Right hindlimb (tissue), 1 donor: Measurements from ENCODE around the gene ANKFN1.

ENCODE experiments used
- DNase-seq: peaks from one replicate; pipeline ENCODE4 v3.0.0-alpha.2; 2018

ANKFN1 gene

DNA sequence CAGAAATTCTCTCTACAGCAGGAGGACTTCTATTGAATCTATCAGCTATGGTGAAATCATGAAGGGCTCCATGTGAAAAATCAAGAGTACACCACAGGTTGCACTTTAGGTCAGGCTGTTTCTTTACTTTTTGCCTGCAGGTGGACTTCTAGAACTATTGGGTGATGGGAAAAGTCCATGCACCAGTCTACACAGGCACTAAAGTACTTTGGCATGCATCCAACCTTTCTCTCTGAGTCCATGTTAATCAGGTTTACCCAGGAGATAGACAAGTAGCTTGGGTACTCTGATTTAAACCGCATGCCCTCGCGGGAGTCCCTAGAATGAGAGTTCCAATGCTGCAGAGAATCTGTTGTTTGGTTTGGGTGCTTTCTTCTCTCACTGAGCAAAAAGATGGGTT is 9.1 kb upstream of the ANKFN1 start:
- DNase-seq, result no peak

DNA sequence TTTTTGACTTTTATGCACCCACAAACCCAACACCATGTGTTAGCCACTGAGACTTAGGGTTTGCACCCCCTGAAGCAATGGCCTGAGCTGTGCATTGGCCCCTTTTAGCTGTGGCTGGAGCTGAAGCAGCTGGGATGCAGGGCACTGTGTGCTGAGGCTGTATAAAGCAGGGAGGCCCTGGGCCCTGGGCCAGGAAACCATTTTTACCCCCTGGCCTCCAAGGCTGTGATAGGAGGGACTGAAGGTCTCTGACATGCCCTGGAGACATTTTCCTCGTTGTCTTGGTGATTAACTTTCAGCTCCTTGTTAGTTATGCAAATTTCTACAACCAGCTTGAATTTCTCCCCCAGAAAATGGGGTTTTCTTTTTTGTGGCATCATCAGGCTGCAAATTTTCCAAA is 6.7 kb upstream of the ANKFN1 start:
- no peak for DNase-seq

DNA sequence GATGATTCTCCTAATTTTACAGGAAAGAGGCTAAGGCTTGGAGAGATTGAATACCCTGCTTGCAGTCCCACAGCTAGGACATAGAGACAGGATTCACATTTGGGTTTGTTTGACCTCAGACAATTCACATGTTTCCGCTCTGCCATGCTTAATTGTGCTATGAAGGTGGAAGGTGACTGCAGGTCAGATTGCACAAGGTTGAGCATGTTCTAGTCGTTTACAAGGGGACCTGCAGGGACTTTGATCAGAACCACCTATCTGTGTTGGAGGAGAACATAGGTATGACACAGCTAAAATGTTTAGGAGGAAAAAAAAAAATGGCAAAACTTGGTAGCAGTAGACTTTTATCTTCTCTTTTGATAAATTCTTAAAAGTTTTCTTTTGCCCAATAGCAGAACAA is 4.9 kb upstream of the ANKFN1 start:
- no peak for DNase-seq

DNA sequence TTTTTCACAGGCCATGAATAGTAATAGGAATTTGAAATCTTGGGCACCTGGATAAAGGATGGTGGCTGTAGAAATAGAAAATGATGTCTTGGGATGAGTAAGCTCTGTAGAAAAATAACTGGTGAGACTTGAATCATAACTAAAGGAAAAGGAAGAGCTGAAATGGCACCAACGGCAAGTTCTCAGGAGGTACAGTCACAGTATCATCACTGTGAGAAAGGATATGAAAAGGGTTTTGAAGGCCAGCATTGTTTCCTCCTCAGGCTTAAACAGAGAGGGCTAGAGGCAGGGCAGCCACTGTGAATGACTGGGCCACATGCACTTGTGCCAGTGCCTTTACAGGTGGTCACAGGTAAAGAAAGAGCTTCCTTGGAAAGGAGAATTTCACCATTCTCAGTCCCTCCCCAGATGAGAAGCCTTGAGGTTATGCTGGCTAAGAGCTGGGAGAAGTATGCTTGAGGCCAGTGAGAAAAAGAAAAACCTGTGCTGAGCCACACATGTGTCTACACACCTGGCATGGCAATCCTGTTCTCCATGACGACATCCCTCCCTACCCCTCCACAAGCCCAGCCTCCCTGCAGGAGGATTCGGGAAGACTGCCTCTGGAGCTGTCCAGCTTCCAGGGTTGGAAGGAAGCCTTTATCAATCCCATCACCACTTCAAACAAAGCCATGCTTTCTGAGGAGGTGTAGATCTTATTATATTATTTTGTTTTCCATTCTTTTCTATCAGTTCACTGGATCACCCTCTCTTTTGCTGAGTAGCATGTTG is 3.8 kb upstream of the ANKFN1 start:
- DNase-seq, result no peak

DNA sequence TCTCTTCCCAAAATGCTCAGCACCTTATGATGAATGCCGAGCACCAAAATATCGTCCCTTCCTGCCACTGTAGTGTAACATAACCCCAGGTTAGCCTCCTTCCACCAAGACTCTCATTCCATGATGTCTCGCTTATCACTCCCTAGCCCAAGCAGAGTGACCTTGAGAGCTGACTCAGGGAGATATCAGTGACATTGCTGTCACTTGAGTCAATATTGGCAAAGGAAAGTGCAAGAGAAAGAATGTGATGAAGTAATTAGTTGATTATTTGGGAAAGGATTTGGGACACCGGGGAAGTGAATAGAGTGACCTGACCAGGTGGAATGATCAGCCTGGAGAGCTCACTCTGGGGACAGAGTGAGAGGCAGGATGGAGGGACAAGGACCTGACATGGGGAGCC is 2.6 kb upstream of the ANKFN1 start:
- DNase-seq, result no peak

DNA sequence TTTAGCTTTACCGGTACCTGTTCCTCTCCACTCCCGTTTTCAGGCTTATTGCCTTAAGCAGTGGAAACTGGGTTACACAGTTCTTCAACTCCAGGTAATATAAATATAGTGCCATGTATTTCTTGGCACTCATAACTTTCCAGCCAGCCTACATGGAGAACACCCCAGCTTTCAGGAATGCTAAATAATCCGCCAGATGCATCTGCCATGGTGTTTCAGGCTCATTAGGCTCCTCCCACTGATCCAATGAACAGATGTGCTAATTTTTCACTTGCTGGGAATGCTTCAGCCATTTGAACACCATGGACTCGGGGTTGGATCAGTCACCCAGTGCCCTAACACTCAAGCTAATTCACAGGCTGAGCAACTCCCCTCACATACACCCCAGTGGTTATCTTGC is 4.6 kb downstream of the ANKFN1 start:
- DNase-seq, result no peak

DNA sequence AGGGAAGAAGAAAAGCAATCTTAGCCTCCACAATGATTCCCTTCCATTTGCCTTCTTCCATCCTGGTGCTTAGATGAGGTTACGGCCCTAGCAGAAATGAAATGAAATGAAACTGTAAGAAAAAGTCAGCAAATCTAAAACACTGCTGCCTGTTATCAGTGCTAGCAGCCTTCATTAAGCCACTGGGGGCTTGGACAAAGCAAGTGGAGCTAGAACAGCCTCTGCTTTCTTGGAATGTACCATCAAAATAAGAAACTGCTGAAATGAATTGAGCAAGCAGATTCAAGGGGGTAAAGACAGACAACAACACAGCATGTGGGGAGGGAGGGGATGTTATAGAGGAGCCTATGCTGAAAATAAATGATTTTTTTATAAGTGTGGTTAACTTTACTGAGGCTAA is 5.1 kb downstream of the ANKFN1 start:
- no peak for DNase-seq

DNA sequence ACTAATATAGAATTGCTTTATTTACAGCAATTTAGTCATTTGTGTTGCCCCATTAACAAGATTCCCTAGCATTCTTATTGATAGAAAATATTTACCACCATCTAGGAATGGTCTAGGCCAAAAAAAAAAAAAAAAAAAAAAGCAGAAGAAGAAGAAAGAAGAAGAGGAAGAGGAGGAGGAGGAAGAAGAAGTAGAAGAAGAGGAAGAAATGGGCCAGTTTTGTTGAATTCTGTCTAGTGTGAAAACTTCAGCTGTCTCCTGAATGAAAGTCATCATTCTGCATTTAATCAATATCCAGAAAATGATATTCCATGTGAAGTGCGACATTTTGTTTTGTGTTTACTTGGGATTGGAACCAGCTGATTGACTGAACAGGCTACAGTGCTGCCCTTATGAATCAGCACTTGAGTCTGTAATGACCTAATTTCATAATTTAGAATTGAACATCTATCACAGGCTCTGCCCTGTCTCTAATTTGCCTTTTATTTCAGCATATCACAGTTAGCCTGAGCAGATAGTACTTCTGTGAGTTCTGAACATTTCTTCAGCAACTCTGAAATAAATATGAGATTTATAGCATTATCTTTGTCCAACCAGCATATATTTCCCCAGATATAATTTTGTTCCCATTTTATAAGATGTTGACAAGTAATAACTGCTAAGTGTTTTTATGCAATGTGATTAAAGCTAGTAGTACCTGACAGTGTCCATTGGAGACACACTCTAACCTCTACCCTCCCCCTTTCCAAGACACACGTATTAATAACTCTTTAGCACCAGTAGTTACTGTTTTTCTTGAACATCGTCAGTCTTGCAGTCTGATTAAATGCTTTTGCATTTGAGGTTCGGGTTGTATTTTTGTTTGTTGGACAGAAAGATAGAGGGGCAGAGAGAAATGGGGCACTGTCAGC is 5.9 kb downstream of the ANKFN1 start:
- no peak for DNase-seq

DNA sequence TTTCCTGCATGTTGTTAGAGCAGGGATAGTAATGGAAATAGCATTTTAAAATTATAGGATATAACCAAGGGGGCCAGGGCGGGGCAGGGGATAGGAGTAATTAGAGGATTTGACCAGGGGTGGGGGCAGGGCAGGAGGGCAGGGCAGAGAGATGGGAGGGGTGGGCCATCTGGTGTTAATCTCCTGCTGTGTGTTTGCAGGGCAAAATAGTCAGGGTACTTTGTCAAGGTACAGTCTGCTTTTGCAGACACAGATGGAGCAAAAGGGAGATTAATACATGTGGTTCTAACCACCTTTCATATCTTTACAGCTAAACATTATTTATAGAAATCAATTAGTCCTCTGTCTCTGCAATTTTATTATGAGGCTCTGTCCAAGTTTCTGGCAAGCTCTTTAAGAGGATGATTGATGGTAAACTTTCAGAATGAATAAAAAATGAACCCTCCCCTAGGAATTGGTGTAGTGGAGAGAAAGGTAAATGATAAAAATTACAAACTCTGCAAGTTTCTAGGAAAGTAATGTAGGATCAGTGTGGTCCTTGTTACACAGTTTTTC is 6.6 kb downstream of the ANKFN1 start:
- no peak for DNase-seq

DNA sequence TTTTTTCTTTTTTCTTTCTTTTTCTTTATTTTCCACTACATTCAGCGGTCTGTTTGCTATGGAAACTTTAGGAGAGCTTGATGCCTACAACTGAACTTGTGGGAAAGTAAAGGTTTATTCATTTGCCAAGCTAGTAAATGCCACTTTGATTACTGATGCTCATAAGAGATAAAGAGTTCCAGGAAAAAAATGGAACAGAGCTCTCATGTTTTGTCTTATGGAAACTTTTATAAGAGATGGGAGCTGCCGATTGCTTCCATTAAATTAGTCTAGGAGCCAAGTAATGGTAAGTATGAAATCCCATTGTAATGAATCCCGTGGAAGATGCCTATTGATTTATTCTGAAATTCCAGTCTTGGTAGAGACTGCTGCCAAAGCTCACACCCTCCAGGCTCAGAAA is 7.1 kb downstream of the ANKFN1 start:
- DNase-seq, result no peak

DNA sequence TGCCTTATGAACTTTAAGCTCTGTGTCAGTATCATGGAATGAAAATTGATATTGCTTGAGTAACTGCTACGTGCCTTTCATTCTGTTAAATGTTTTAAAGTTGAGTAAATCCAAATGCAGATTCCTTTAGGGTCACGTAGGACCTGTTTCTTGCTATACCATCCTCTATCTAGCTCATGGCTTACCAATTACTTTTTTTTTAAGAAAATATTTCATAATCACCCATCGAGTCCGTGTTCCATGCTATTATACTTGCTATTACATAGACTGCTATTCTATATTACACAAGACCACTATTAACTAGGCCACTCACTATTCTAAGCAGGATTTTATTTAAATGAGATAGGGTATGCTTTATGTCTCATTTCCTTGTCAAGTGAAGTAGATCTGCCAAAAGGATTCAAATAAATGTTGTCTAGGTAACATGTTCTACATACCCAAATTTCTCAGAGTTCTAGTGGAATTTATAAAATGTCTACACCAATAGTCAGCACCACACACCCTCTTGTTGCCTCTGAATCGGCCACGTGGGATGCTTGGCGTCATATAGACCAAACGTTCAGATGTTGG is 11.9 kb downstream of the ANKFN1 start:
- DNase-seq, result no peak

DNA sequence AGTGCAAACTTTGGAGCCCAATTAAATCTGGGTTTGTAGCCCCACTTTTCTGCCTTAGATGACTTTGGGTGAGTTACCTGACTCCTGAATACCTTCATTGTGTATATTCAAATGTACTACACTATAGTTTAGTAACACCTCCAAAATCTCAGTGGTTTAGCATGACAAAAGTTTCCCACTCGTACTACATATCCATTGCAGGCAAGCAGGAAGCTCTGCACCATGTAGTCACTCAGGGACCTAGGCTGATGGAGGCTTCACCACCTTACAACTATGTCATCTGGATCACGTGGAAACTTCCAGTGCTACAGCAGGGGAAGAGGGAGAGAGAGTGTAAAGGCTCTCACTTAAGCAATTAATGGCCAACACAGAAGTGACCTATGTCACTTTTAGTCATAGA is 14.2 kb downstream of the ANKFN1 start:
- DNase-seq, result no peak

DNA sequence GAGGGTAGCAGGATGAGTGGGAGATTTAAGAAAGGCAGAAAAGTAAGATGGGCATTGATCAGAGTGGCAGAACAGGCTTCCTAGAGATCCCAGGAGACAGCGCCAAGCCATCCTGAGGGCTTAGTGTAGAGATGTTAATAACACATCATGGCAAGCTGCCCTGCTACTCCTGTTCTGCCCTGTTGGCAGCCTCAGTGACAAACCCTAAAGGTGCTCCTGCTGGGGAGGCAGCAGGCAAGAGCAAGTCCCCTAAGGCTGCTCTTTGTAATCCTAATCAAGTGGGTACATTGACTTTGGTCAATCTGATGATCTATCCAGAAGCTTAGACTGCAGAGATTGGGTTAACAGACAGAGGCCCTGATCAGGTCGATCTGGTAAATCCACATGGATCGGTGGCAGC is 16.3 kb downstream of the ANKFN1 start:
- DNase-seq, result no peak

DNA sequence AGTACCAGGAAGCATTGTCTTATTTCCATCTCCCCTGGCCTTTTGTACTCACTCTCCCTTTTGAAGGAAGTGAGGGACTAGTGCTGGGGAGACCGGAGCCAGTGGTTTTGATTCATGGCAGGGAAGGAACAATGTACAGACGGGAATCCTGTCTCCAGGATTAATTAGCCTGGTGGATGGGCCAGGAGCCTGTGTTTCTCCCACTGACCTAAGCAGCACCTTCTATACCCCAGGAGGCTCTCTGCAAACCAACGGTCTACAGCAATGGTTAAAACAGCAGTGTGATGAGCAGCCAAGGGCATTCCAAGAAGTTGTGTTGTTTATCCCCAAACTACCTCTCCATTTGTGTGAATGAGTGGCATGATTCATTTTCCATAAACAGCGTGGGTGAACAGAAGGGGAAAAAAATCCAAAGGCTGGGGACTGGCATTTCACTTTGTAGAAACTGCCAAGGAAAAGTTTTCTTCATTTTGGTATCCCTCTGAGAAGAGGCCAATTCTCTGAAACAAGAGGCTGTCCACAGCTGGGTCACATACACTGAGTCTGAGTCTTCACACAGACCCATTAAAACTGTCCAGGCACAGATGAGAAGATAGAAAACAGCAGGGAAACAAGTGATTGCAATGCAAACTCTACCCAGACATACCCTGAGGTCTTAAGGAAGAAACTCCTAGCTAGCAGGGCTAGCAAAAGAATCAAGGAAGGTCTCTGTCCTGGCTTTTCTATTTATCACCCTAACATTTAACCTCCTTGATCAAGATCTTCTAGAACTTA is 18.1 kb downstream of the ANKFN1 start:
- no peak for DNase-seq

DNA sequence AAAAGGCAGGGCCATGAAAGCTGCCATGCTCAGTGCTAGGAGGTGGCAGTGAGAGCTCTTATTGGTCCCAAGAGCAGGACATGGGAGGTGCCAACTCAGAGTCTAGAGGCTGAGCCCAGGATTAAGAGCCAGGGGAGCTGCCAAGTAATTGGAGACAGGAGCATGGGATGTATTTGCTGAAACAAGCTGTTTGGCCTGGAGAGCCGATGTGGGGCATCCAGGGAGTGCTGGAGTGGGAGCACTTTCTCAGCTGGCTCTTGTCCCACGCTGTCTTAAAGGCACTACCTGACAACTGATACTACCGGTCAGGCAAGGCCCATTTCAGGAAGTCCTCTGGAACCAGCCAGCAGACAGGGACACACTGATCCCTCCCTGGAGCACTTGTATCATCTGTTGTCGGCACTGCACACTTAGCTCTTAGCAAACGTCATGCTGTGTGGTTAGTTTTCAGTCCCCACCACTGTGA is 19.3 kb downstream of the ANKFN1 start:
- DNase-seq, result peak; percentile 77

DNA sequence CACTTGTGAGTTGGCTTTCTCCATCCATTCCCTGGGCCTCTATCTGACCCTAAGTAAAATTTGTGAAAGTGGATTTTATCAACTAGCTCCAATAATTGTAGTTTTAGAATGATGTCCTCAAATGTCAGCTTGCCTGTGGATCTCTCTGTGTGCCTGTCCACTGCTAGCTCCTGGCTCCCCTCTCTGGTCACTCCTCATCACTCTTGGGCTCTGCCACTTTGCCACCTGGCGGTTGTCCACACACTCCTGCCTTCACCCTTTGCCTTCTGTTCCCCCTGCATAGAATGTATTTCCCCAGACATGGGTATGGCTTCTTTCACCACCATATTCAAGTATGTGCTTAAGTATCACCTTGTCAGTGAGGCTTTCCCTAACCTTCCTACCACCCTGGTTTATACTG is 19.8 kb downstream of the ANKFN1 start:
- DNase-seq, result no peak

DNA sequence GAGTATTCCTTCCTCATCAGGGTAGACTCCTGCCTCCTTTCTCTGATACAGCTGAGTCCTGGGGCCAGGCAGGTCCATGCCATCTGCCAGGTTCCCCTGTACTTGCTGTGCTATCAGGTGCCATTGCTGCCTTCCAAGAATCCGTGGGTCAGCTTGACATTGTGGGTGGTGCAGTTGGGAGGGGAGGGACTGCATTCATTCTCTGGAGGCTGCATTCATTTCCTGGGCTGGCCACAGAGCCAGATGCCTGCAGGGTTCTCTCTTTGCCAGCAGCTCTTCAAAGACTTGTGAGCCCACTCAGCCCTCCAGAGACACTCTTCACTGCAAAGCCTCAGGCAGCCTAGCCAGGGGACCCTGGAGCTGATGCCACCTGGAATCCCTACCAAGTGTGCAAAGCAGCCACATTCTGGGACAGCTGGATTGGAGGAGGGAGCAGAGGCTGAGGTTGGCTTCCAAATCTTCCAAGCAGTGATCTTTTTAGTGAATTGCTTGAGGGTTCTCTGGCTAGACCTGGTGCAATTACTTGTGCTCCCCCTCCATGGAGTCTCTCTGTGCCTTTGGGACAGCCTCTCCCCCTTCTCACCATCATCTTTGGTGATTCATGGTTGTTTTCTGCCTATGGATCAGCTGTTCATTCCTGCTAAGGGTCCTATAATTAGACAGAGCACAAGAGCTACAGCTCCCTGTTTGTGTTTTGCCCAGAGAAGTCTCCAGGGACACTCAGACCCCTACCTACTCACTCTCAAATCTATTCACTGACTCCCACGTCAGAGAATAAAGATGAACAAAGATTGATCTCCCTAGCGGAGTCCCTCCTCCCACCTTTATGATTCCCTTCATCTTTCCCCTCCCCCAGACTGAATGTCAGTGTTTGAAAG is 20.9 kb downstream of the ANKFN1 start:
- peak; percentile 29 for DNase-seq

DNA sequence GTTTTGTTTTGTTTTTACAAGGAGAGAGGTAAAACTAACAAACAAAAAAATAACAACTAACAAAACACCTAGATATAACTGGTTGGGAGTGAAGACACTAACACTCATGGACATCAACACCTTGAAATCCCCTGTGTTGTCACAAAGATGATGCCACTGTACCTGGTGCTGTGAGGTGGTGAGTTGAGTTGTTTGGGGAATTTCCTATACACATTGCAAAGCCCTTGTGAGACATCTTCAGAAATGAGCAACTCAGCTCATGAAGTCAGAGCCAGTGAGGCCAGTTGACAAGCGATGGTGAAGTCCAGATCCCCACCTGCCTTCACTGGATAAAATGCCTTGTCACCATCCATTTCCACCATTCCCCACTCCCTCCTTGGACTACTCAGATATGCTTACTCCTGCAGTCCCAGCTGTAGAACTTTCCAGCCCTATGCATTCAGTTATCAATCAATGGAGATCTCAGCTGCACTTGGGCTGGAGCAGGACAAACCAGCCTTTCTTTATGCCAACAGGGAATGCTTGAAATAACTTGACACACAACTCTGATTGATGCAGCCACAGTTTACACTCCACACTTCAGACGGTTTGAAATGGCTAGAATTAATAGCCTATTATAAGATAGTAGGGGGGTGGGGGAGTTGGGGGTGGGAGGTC is 22.2 kb downstream of the ANKFN1 start:
- no peak for DNase-seq

DNA sequence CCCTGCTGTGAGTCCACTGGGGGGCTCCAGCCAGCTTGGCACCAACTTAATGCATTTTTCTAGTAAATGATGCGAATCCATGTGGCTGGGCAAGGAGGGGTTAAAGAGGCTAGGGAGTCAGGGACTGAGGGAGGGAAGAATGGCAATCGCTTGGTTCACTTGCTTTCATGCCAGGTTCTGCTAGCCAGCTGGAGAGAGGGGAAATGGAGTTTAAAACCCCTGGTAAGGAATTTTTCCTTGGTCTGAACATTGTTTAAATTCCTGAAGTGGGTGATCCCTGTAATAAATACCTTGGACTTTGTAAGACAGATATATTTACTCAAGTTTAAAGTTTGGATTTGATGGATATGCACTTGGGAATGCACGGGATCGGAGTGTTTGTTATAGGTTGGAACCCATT is 22.8 kb downstream of the ANKFN1 start:
- DNase-seq, result peak; percentile 57

DNA sequence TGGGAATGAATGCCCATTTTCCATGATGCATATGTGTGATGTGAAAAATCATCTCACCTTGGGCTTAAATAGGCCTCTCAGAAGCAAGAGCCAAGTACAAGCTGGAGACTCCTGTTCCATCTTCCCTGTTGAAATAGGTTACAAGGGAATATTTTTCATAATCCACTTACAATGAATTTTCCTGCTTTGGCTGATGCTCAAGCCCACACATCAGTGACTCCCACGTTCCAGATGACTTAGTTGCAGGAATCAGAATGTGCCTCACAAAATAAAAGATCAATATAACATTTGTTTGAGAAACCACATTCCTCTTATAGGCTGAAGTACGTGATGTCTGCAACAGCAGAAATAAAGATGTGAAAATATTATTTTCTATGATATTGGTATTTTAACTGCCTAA is 24.1 kb downstream of the ANKFN1 start:
- DNase-seq, result no peak

DNA sequence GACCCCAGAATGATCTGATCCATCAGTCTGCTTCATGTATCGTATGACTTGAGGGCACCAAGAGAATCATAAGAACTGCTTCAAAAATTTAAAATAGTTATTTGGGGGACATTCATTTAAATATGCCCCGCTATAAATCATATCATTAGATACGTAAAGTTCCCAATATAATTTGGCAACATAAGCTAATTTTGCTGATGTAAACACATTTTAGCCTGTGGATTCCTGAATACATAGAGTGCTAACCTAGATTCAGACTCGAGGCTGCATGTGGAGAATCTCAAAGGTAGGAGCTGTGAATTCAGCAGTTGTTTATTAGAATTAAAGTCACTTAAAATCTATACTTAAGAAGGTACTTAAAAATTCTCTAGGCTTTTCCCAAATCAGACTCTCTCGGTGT is 24.9 kb downstream of the ANKFN1 start:
- no peak for DNase-seq
